Measurements from ENCODE around the gene KRT14.

- TF ChIP-seq CTCF (conservative IDR thresholded peaks at IDR 0.05; ENCODE audit: low read depth, low read length) (no peak), EZH2 (IDR thresholded peaks at IDR 0.05; ENCODE audit: low read length, unreplicated experiment) (no peak)
These were observed 5.9 kb downstream of the KRT14 start for GRCh38 chr17:41580687-41581365.
